ENCODE data around the gene PTPRA. TPM values are rescaled to one million over a fixed set of nuclear protein-coding genes. Genes with fewer than 3 reads are reported as not detected.

PTPRA gene
- total RNA-seq, 1 experiment from 2014 or later: 57.0 TPM

- Mint-ChIP-seq H3K4me1 (ENCODE audit: low read depth, unreplicated experiment) (peaks cover 20% of the 10 kb centered on the region), H3K27ac (ENCODE audit: unreplicated experiment) (no peak overlapping the region), H3K4me3 (ENCODE audit: unreplicated experiment) (no peak overlapping the region), H3K9me3 (ENCODE audit: unreplicated experiment) (no peaks in the 10 kb centered on the region), H3K27me3 (ENCODE audit: insufficient read depth, unreplicated experiment) (no peaks in the 10 kb centered on the region), H3K36me3 (ENCODE audit: insufficient read depth, unreplicated experiment) (no peaks in the 10 kb centered on the region)
- DNase-seq: no peak
- H3K36me3 ChIP-seq (ENCODE audit: control insufficient read depth, insufficient read depth, low read length): no peaks in the 10 kb centered on the region; the same call in 1 of the 2 replicates
- no TSS peak for BruUV-seq (replicated peaks)
- no peak for TF ChIP-seq CTCF (IDR thresholded peaks at IDR 0.05; ENCODE audit: insufficient read depth in 1 of 2, low read depth in 1 of 2, low read length in 1 of 2, severe bottlenecking in 1 of 2, unreplicated experiment in 1 of 2)
- no peaks in the 10 kb centered on the region for H3K27me3 ChIP-seq (replicated peaks; ENCODE audit: control insufficient read depth, insufficient read depth, low read length)
- CTCF ChIA-PET: no interaction called here
- intact Hi-C loops (cut with micrococcal nuclease; ENCODE audit: unreplicated experiment): no loop called here
- no peaks in the 10 kb centered on the region for H3K9me3 ChIP-seq
- peaks cover 12% of the 10 kb centered on the region for H3K4me1 ChIP-seq
- no peak overlapping the region for H3K4me3 ChIP-seq (ENCODE audit: low read depth, low read length)
- POLR2A ChIA-PET: interaction anchor here (0.6 to 0.7 kb wide), 2 partner anchors 10 to 16 kb away, joined by 3 read pairs; no protein-coding TSS in a partner anchor
Observed at GRCh38 chr20:2880650-2881049, 7.4 kb downstream of the PTPRA start.

GRCh38 chr20:2883726-2884637 is 10.7 kb downstream of the PTPRA start:
- Mint-ChIP-seq H3K27me3 (ENCODE audit: insufficient read depth, unreplicated experiment) (no peaks in the 10 kb centered on the region), H3K9me3 (ENCODE audit: unreplicated experiment) (no peaks in the 10 kb centered on the region), H3K36me3 (ENCODE audit: insufficient read depth, unreplicated experiment) (no peaks in the 10 kb centered on the region), H3K4me3 (ENCODE audit: unreplicated experiment) (no peak overlapping the region), H3K4me1 (ENCODE audit: low read depth, unreplicated experiment) (peaks cover 10% of the 10 kb centered on the region), H3K27ac (ENCODE audit: unreplicated experiment) (no peak overlapping the region)
- CTCF ChIA-PET: interaction anchor here (0.6 kb wide), 1 partner anchor 53 kb away, joined by 15 read pairs; no protein-coding TSS in a partner anchor
- BruUV-seq (replicated peaks): no TSS peak
- no peaks in the 10 kb centered on the region for H3K27me3 ChIP-seq (replicated peaks; ENCODE audit: control insufficient read depth, insufficient read depth, low read length)
- intact Hi-C loops (cut with micrococcal nuclease; ENCODE audit: unreplicated experiment): no loop called here
- no peaks in the 10 kb centered on the region for H3K9me3 ChIP-seq
- no peak for DNase-seq
- no peak overlapping the region for H3K4me3 ChIP-seq (ENCODE audit: low read depth, low read length)
- no peaks in the 10 kb centered on the region; the same call in 1 of the 2 replicates for H3K36me3 ChIP-seq (ENCODE audit: control insufficient read depth, insufficient read depth, low read length)
- TF ChIP-seq CTCF (IDR thresholded peaks at IDR 0.05; ENCODE audit: insufficient read depth in 1 of 2, low read depth in 1 of 2, low read length in 1 of 2, severe bottlenecking in 1 of 2, unreplicated experiment in 1 of 2): no peak
- POLR2A ChIA-PET: no interaction called here
- H3K4me1 ChIP-seq: peaks cover 12% of the 10 kb centered on the region

GRCh38 chr20:2887715-2888114 is 14.4 kb downstream of the PTPRA start:
- H3K27me3 Mint-ChIP-seq (ENCODE audit: insufficient read depth, unreplicated experiment): no peaks in the 10 kb centered on the region
- no peaks in the 10 kb centered on the region for H3K36me3 Mint-ChIP-seq (ENCODE audit: insufficient read depth, unreplicated experiment)
- ChIA-PET CTCF (no interaction called here), POLR2A (no interaction called here)
- H3K36me3 ChIP-seq (ENCODE audit: control insufficient read depth, insufficient read depth, low read length): no peaks in the 10 kb centered on the region; the same call in 1 of the 2 replicates
- no TSS peak for BruUV-seq (replicated peaks)
- H3K4me1 Mint-ChIP-seq (ENCODE audit: low read depth, unreplicated experiment): no peaks in the 10 kb centered on the region
- H3K4me1 ChIP-seq: peaks cover 6% of the 10 kb centered on the region; the same call in 1 of the 2 replicates
- no peak for TF ChIP-seq CTCF (IDR thresholded peaks at IDR 0.05; ENCODE audit: insufficient read depth in 1 of 2, low read depth in 1 of 2, low read length in 1 of 2, severe bottlenecking in 1 of 2, unreplicated experiment in 1 of 2)
- H3K27ac Mint-ChIP-seq (ENCODE audit: unreplicated experiment): no peak overlapping the region
- intact Hi-C loops (cut with micrococcal nuclease; ENCODE audit: unreplicated experiment): no loop called here
- H3K9me3 ChIP-seq: no peaks in the 10 kb centered on the region
- no peaks in the 10 kb centered on the region for H3K9me3 Mint-ChIP-seq (ENCODE audit: unreplicated experiment)
- no peaks in the 10 kb centered on the region for H3K27me3 ChIP-seq (replicated peaks; ENCODE audit: control insufficient read depth, insufficient read depth, low read length)
- H3K4me3 Mint-ChIP-seq (ENCODE audit: unreplicated experiment): no peak overlapping the region
- no peak overlapping the region for H3K4me3 ChIP-seq (ENCODE audit: low read depth, low read length)
- no peak for DNase-seq
